Heart left ventricle (tissue), 16 donors: Measurements from ENCODE around the gene DOCK2. TPM values are rescaled to one million over a fixed set of nuclear protein-coding genes. Genes with fewer than 3 reads are reported as not detected.

Experiments
- ATAC-seq, 4 donors: fragments of 200-7000 bp; cut with Tn5 transposase; one replicate each; pipeline ENCODE4 v1.9.1; 2020 to 2022; ENCODE audit warnings: moderate library complexity in 4 of 4, mild to moderate bottlenecking in 3 of 4, moderate number of reproducible peaks in 1 of 4
- DNase-seq, 5 donors: peaks; one replicate each; pipeline ENCODE4 v3.0.0-alpha.2; 2020
- H3K27ac ChIP-seq, 12 donors: fragments of 200-600 bp; sonication (generic) in 4 of 12; one replicate each; pipeline versions ENCODE4 v1.5.0 to v1.8.0; 2016 to 2022; ENCODE audit warnings: mild to moderate bottlenecking in 2 of 12
- H3K27me3 ChIP-seq, 9 donors: fragments of 200-600 bp; sonication (generic) in 2 of 9; one replicate each; pipeline versions ENCODE4 v1.5.1 to v1.8.0; 2016 to 2022; ENCODE audit warnings: mild to moderate bottlenecking in 3 of 9
- H3K36me3 ChIP-seq, 9 donors: fragments of 200-600 bp; sonication (generic) in 2 of 9; one replicate each; pipeline versions ENCODE4 v1.5.0 to v1.8.0; 2018 to 2022; ENCODE audit warnings: mild to moderate bottlenecking in 2 of 9
- H3K4me1 ChIP-seq, 12 donors: fragments of 200-600 bp; sonication (generic) in 4 of 12; one replicate each; pipeline versions ENCODE4 v1.5.0 to v1.8.0; 2016 to 2022; ENCODE audit warnings: mild to moderate bottlenecking in 3 of 12
- H3K4me3 ChIP-seq, 12 donors: fragments of 200-600 bp; sonication (generic) in 4 of 12; one replicate each; pipeline versions ENCODE4 v1.5.0 to v1.8.0; 2017 to 2022; ENCODE audit warnings: mild to moderate bottlenecking in 9 of 12, moderate library complexity in 4 of 12
- H3K9me3 ChIP-seq, 12 donors: fragments of 200-600 bp; sonication (generic) in 4 of 12; one replicate each; pipeline versions ENCODE4 v1.5.0 to v1.8.0; 2016 to 2022; ENCODE audit warnings: mild to moderate bottlenecking in 1 of 12
- CTCF ChIP-seq, 12 donors: fragments of 200-600 bp; sonication (generic) in 4 of 12; IDR thresholded peaks; one replicate each; pipeline versions ENCODE4 v1.5.0 to v1.8.0; 2018 to 2022; ENCODE audit warnings: antibody characterized with exemption in 12 of 12, mild to moderate bottlenecking in 5 of 12
- POLR2A ChIP-seq, 2 donors: fragments of 450-650 bp; IDR thresholded peaks; one replicate each; pipeline ENCODE4 v1.6.1; 2017; ENCODE audit warnings: antibody characterized with exemption in 2 of 2, mild to moderate bottlenecking in 2 of 2, moderate library complexity in 2 of 2
- WGBS, 4 donors: extraction: QIAGEN DNeasy Blood & Tissue Kit in 2 of 4; methylation state at CpG; one replicate each; pipeline versions ENCODE4 v1.1.5 to v1.1.7; 2013 to 2018; 5-methylcytosine and 5-hydroxymethylcytosine counted together
- intact Hi-C, 10 donors: fragments of 100-400 bp; cut with DNase I; formaldehyde crosslinking; loops; one replicate each; pipeline versions ENCODE4 v1.11.1 to v1.14.2; 2022
- polyA plus RNA-seq, 2 donors: library from polyadenylated mRNA; stranded (reverse); fragments of 200-250 nt; gene quantifications; one replicate each; pipeline ENCODE4 v1.2.3, GENCODE V29; 2013
- total RNA-seq, 9 donors: library from RNA; depleted of rRNA in 2 of 9; stranded (reverse); fragments of >200 nt in 2 of 9; fragmentation: NEBNext Ultra II Directional in 3 of 9; extraction: Animal tissue kit (Norgen Biotek cat#: 25700) in 3 of 9; gene quantifications; one replicate each; pipeline versions ENCODE4 v1.1.0 to v1.2.4, GENCODE V29; 2016 to 2023
- donor health status: ischemic (EF 13 %, LVEDD 7.1; RV severe dilation, severe dysfunction).
- donor health status: healthy with polysubstance abuse.
- donor health status: DM: no; HTN: yes; CAD: no.
- donor health status: DM: no; HTN: no; CAD: no.
- donor health status: ischemic (EF 25% LVEDD 6.9; RV normal size, moderate dysfunction).
- donor health status: ischemic (EF 25% LVEDD 5.7; RV mildly dilated, moderate dysfunction).
- donor health status: healthy.
- donor health status: DM: yes; HTN: yes; CAD: no.
- donor health status: ischemic (EF 35%, LVEDD 5.7; RV mildly dilated, moderate dysfunction).
- donor health status: nonischemic (EF 11% LVEDD 7.7; RV severe dilation, severe dysfunction).
- donor health status: DM: yes; HTN: yes; CAD: no.
- donor health status: PGD.
- donor health status: ischemic (EF 29% LVEDD 5.4; RV normal size, mild dysfunction).
- donor health status: nonischemic (EF 23%, LVEDD 6.1; RV moderate dilation, normal function).

DOCK2 gene
- total and polyA plus RNA-seq, 11 donors, result 0.80 to 59.5 (median 4.6) TPM

DNA sequence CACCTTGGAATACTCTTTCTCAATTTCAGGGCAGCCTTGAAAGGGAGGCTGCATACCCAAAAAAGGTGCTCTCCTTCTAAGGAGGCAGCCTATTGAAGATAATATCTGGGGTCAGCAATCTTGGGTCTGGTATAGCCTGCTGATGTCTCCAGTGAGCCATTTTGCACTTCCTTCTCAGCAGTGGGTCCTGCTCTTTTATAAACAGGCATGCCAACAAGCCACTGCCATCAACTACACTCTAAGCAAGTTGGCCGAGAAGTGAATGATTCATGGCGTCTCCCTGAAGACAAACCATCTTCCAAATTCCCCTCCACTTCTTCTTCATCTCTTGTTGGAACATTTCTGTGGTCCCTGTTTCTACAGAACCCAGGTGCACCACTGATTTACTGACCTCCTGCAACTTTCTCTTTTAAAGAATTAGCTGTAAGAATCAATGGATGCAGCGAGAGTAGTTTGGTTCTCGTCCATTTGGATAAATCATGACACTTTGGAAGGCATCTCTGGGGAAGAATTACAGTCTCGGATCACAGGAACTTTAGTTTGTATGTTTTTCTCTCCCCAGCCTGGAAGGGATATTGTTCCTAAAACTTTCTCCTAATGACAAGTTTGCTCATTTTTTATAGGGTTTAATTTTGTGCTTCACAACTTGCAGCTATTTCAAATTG, 234.9 kb downstream of the DOCK2 start:
- no peak for DNase-seq
- ATAC-seq, result no peak
- Histone ChIP-seq H3K9me3 (no peaks in the 10 kb centered on the region), H3K4me3 (no peak overlapping the region), H3K4me1 (peaks cover 0 to 44% (median 0%) of the 10 kb centered on the region in 12 donors), H3K27ac (no peak overlapping the region), H3K27me3 (no peaks in the 10 kb centered on the region), H3K36me3 (peaks cover 0 to 5% (median 0%) of the 10 kb centered on the region in 9 donors)
- WGBS, 4 donors, result 67 to 84% (median 78%) methylated on average over 5 of the region's 5 CpGs
- intact Hi-C loops, result no loop called here
- no peak for TF ChIP-seq POLR2A (IDR thresholded peaks at IDR 0.05)
- TF ChIP-seq CTCF (IDR thresholded peaks at IDR 0.05), result no peak

DNA sequence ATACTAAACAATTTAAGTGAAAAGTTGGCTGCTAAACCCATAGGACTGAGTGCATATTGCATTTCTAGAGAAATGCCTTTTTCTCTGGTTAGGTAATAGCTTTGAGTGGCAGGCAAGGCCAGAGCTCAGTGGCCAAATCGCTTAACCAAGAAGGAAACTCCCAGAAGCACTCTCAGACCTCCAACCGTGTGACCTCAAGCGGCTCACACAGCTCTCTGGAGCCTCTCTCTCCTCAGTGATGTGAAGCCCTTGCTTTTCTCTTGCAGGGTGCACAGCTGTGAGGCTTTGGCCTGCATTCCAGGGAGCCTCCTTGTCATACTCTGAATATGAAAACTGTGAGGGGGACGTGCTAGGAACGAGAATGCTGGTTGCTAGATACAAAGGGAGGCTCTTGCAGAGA, 236.6 kb downstream of the DOCK2 start:
- Histone ChIP-seq H3K4me1 (peaks cover 0 to 44% (median 0%) of the 10 kb centered on the region in 12 donors), H3K9me3 (no peaks in the 10 kb centered on the region), H3K27ac (no peak overlapping the region), H3K4me3 (no peak overlapping the region), H3K27me3 (no peaks in the 10 kb centered on the region), H3K36me3 (no peaks in the 10 kb centered on the region)
- no peak for TF ChIP-seq CTCF (IDR thresholded peaks at IDR 0.05)
- TF ChIP-seq POLR2A (IDR thresholded peaks at IDR 0.05), result no peak
- WGBS, 4 donors, result 55 to 61% (median 57%) methylated on average over 5 of the region's 5 CpGs
- intact Hi-C loops, result no loop called here
- DNase-seq (peak in 4 of 5 donors; percentile 24 to 66 (median 44)), ATAC-seq (peak; percentile 20 to 82 (median 72))

DNA sequence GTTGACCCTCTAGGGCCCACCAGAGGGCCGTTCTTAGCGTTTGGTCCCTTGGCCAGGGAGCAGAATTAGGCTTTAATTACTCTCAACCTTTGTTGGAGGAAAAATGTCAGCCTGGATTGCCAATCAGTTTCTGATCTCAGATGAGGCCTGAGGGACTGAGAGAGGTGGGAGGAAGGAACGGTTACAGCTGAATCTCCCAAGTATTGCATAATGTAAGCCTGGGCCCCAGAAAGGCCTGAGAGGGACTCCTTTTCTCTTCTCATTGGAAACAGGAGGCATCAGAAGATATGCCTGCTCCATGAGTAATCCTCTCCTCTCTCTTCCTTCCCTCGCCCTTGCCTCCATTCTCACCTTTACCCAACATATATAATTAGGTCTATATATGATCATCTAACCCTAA, 237.5 kb downstream of the DOCK2 start:
- Histone ChIP-seq H3K27me3 (no peaks in the 10 kb centered on the region), H3K4me3 (no peak overlapping the region), H3K36me3 (no peaks in the 10 kb centered on the region), H3K27ac (peak overlapping the region in 2 of 12 donors; percentile 42 to 68), H3K4me1 (peaks cover 0 to 51% (median 0%) of the 10 kb centered on the region in 12 donors), H3K9me3 (no peaks in the 10 kb centered on the region)
- intact Hi-C loops, result no loop called here
- DNase-seq (no peak), ATAC-seq (peak in 3 of 4 donors; percentile 54 to 82 (median 73))
- no peak for TF ChIP-seq POLR2A (IDR thresholded peaks at IDR 0.05)
- WGBS, 4 donors, result 64 to 77% (median 71%) methylated on average over 4 of the region's 4 CpGs

DNA sequence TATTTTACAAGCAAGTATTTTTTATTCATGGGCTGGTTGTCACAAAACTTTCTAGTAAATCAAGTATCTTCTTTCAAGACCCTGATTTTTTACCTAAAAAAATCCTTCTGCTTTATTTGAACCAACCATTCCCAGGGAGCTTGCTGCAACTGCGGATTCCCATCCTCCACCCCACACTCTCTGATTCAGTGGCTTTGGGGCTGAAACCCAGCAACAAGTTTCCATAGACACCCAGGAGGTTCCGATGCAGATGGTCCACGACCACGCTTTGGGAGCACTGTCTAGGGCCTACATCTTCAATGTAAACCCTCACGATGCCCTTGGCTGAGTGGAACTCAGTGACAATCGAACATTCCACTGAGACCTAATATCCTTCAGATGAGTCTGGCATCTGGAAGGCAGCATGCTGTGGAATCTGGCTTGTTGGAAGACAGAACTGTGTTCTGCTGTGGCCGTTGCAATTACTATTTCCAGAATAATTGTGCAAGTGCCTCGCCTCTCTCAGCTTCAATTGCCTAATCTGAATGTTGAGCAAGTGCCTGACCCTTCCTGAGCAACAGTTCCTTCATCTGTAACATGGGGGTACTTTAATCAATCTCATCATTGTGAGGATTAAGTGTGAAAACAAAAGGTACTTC, 238.1 kb downstream of the DOCK2 start:
- no peaks in the 10 kb centered on the region for H3K9me3 ChIP-seq
- peak in 3 of 4 donors; percentile 53 to 75 (median 74) for ATAC-seq

More for the DNA sequence above, 238.1 kb downstream of the DOCK2 start:
- no peak for TF ChIP-seq CTCF (IDR thresholded peaks at IDR 0.05)
- TF ChIP-seq POLR2A (IDR thresholded peaks at IDR 0.05), result no peak
- H3K4me3 ChIP-seq, result no peak overlapping the region
- 69 to 78% (median 78%) methylated on average over 8 of the region's 8 CpGs for WGBS, 4 donors
- no peaks in the 10 kb centered on the region for H3K36me3 ChIP-seq
- intact Hi-C loops, result no loop called here
- H3K27ac ChIP-seq, result peak overlapping the region in 2 of 12 donors; percentile 42 to 68
- no peak for DNase-seq
- no peaks in the 10 kb centered on the region for H3K27me3 ChIP-seq
- peaks cover 0 to 57% (median 0%) of the 10 kb centered on the region in 12 donors for H3K4me1 ChIP-seq
